Mucosa of stomach (tissue), 1 donor: ENCODE results near the gene MCF2L2.
A peak's percentile ranks its signal among the peaks of the same experiment; 100 is the strongest.
"Not testable (repeated sequence)": the region's sequence is repeated elsewhere in the genome, so short reads cannot be mapped to it uniquely, and the experiment has no call there.

ENCODE experiments used
- H3K27me3 ChIP-seq: one replicate; pipeline ENCODE4 v1.7.0; 2013; ENCODE audit warnings: mild to moderate bottlenecking, low read length; ENCODE audit not compliant: control insufficient read depth, insufficient read depth
- H3K36me3 ChIP-seq: one replicate; pipeline ENCODE4 v1.7.0; 2013; ENCODE audit warnings: low read length; ENCODE audit not compliant: control insufficient read depth, insufficient read depth
- H3K4me1 ChIP-seq: one replicate; pipeline ENCODE4 v1.7.0; 2013; ENCODE audit warnings: mild to moderate bottlenecking, low read length; ENCODE audit not compliant: control insufficient read depth, insufficient read depth
- H3K4me3 ChIP-seq: one replicate; pipeline ENCODE4 v1.7.0; 2013; ENCODE audit warnings: low read length
- H3K9ac ChIP-seq: one replicate; pipeline ENCODE4 v1.7.0; 2013; ENCODE audit warnings: mild to moderate bottlenecking, low read length, moderate library complexity
- H3K9me3 ChIP-seq: one replicate; pipeline ENCODE4 v1.7.0; 2013; ENCODE audit warnings: mild to moderate bottlenecking, low read length, moderate library complexity; ENCODE audit not compliant: control insufficient read depth
- donor health status: Pancreatic carcinoma.

Gene MCF2L2

DNA sequence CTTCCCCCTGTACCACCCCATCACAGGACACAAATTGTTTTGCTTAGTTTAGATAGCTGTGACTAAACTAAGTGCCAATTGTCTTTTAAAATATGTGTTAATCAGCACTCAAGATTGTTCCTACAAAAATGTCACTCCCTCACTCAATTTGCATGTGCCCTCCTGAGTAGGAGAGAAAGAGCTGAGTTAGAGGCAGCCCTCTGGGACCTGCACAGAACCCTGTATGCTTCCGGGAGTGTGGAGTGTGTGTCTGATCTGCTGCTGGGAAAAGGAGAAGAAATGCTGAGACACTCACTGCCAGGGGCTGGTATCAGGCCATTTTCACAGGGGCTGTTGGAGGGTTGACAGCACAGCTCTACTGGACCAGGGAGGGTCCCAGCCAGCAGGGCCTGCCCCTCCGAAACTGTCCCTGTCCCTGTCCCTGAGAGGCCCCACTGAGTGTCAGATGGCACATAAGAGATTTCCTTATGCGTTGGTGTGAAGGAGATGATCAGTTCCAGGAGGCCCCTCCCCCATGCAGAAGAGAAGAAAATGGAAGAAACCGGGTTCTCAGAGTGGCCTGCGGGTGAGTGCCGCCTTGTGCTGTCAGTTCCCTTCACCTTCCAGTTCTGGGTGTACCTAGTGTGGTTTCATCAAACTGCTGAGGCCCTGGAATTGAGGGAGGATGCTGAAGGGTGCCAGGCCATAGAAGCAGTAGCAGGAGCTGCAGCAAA lies 179.3 kb downstream of the MCF2L2 start:
- no peaks in the 10 kb centered on the region for H3K9me3 ChIP-seq
- peaks cover 21% of the 10 kb centered on the region for H3K4me1 ChIP-seq
- no peaks in the 10 kb centered on the region for H3K27me3 ChIP-seq
- no peak overlapping the region for H3K4me3 ChIP-seq
- H3K9ac ChIP-seq: no peak overlapping the region
- H3K36me3 ChIP-seq: no peaks in the 10 kb centered on the region

- H3K4me1 ChIP-seq: peaks cover 16% of the 10 kb centered on the region
- H3K9ac ChIP-seq: no peak overlapping the region
- H3K27me3 ChIP-seq: no peaks in the 10 kb centered on the region
- no peaks in the 10 kb centered on the region for H3K36me3 ChIP-seq
- H3K4me3 ChIP-seq: no peak overlapping the region
- no peaks in the 10 kb centered on the region for H3K9me3 ChIP-seq
Measured at GRCh38 chr3:183247011-183247589, 181.3 kb downstream of the MCF2L2 start.

DNA sequence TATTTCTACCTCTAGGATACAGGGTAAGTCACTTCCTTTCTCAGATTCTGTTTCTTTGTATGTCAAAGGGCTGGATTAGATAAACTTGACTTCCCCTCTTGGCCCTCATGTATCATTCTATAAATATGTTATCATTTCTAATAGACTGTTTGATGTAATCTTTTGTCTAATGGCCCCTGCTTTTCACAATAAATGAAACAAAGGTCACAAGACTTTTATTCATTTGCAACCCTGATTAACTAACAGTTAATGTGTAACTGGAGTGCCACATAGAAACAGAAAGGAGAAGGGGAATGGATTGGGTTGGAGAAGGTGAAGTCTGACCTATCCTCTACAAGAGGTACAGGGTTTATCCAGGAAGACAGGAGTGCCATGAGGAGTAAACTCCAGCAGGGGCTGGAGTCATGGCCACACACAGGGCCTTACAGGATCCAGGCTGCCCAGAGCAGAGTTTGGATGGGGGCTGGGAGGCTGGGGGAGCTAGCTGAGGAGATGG lies 183.4 kb downstream of the MCF2L2 start:
- Histone ChIP-seq H3K36me3 (no peaks in the 10 kb centered on the region), H3K9ac (peak overlapping the region; percentile 26), H3K27me3 (no peaks in the 10 kb centered on the region), H3K9me3 (no peaks in the 10 kb centered on the region), H3K4me3 (no peak overlapping the region), H3K4me1 (peaks cover 16% of the 10 kb centered on the region)

- H3K9ac ChIP-seq: no peak overlapping the region
Measured at GRCh38 chr3:183244219-183244618, 184.2 kb downstream of the MCF2L2 start.

DNA sequence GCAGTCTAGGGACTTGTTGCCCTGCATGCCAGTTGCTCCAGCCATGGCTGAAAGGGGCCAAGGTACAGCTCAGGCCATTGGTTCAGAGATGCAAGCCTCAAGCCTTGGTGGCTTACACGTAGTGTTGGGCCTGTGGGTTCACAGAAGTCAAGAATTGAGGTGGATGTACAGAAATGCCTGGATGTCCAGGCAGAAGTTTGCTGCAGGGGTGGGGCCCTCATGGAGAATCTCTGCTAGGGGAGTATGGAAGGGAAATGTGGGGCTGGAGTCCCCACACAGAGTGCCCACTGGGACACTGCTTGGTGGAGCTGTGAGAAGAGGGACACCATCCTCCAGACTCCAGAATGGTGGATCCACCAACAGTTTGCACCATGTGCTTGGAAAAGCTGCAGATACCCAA lies 186.0 kb downstream of the MCF2L2 start:
- H3K27me3 ChIP-seq: no peaks in the 10 kb centered on the region
- H3K36me3 ChIP-seq: no peaks in the 10 kb centered on the region
- no peak overlapping the region for H3K4me3 ChIP-seq
- H3K9ac ChIP-seq: no peak overlapping the region
- no peaks in the 10 kb centered on the region for H3K9me3 ChIP-seq
- peaks cover 16% of the 10 kb centered on the region for H3K4me1 ChIP-seq

More at GRCh38 chr3:183244219-183244618, 184.2 kb downstream of the MCF2L2 start:
- no peaks in the 10 kb centered on the region for H3K9me3 ChIP-seq
- no peak overlapping the region for H3K4me3 ChIP-seq
- no peaks in the 10 kb centered on the region for H3K27me3 ChIP-seq
- H3K36me3 ChIP-seq: no peaks in the 10 kb centered on the region
- H3K4me1 ChIP-seq: peaks cover 16% of the 10 kb centered on the region

- Histone ChIP-seq H3K9ac (no peak overlapping the region), H3K9me3 (no peaks in the 10 kb centered on the region), H3K27me3 (no peaks in the 10 kb centered on the region), H3K4me3 (no peak overlapping the region), H3K4me1 (peaks cover under 1% of the 10 kb centered on the region), H3K36me3 (no peaks in the 10 kb centered on the region)
Measured at GRCh38 chr3:183239046-183239445, 189.4 kb downstream of the MCF2L2 start.

DNA sequence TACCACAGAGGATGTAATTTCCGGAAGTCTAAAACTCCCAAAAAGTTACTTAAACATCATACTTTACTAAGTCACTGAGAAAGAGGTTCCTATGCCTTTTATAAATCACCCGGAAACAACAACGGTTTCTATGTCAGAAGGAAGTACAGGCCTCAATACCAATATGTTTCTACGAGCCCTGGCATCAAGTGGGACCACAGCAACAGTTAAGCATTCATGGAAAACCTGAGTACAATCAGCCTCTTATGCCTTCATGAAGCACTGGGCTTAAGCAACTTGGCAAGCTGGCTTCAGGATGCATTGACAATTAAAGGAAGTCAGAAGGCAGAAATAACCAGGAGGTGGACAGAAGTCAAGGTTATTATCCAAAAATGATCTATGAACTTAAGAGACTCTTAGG lies 194.5 kb downstream of the MCF2L2 start:
- Histone ChIP-seq H3K36me3 (no peaks in the 10 kb centered on the region), H3K9ac (no peak overlapping the region), H3K27me3 (no peaks in the 10 kb centered on the region), H3K4me1 (no peaks in the 10 kb centered on the region), H3K9me3 (no peaks in the 10 kb centered on the region), H3K4me3 (no peak overlapping the region)

GRCh38 chr3:183230826-183231225 lies 197.6 kb downstream of the MCF2L2 start:
- H3K4me3 ChIP-seq: no peak overlapping the region
- no peaks in the 10 kb centered on the region for H3K36me3 ChIP-seq
- H3K9ac ChIP-seq: no peak overlapping the region
- no peaks in the 10 kb centered on the region for H3K4me1 ChIP-seq
- no peaks in the 10 kb centered on the region for H3K9me3 ChIP-seq
- H3K27me3 ChIP-seq: no peaks in the 10 kb centered on the region

- H3K4me1 ChIP-seq, H3K9ac ChIP-seq, H3K36me3 ChIP-seq, H3K9me3 ChIP-seq, H3K4me3 ChIP-seq, H3K27me3 ChIP-seq: not testable (repeated sequence)
Measured at GRCh38 chr3:183230251-183230650, 198.2 kb downstream of the MCF2L2 start.

GRCh38 chr3:183229178-183229577 lies 199.2 kb downstream of the MCF2L2 start:
- H3K9ac ChIP-seq: no peak overlapping the region
- no peaks in the 10 kb centered on the region for H3K4me1 ChIP-seq
- H3K36me3 ChIP-seq: no peaks in the 10 kb centered on the region
- no peaks in the 10 kb centered on the region for H3K27me3 ChIP-seq
- no peaks in the 10 kb centered on the region for H3K9me3 ChIP-seq
- no peak overlapping the region for H3K4me3 ChIP-seq

DNA sequence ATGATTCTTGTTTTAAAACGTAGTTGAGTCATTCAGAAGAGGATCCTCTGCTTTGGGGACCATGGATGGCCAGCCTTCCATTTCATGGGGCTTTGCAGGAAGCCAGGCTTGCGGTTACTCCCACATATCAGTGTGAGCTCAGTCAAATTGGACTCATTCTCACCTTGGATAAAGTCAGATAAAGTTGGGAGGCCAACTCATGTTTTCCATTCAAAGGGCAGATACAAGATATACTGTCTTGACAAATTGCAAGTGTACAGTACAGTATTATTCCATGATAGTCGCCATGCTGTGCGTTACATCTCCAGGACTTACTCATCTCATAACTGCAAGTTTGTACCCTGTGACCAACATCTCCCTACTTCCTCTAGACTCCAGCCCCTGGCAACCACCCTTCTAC lies 200.8 kb downstream of the MCF2L2 start:
- H3K9me3 ChIP-seq: no peaks in the 10 kb centered on the region
- no peak overlapping the region for H3K4me3 ChIP-seq

DNA sequence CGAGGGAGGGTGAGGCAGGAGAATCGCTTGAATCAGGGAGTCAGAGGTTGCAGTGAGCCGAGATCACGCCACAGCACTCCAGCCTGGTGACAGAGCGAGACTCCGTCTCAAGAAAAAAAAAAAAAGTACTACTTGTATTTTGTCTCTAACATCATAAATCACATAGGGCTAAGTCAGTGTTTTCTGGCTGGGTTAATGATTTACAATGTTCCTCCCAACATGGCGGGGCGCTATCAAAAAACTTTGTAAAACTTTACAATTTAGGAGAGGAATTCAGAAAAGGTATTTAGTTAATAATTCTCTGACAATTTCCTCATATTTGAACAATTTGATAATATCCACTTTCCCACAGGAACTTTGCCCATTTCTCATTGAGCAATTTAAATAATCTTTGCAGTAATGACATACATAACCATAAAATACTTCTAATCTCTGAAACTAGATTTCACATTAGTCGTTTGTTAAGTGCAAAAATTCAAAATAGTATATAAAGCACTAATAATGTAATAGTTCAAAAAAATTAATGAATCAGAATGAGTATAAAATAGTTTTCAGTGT lies 202.0 kb downstream of the MCF2L2 start:
- no peak overlapping the region for H3K9ac ChIP-seq
- H3K4me3 ChIP-seq: no peak overlapping the region
- no peaks in the 10 kb centered on the region for H3K9me3 ChIP-seq
- H3K4me1 ChIP-seq: no peaks in the 10 kb centered on the region
- no peaks in the 10 kb centered on the region for H3K27me3 ChIP-seq
- H3K36me3 ChIP-seq: no peaks in the 10 kb centered on the region

More for the DNA sequence above, 200.8 kb downstream of the MCF2L2 start:
- H3K36me3 ChIP-seq: no peaks in the 10 kb centered on the region
- no peaks in the 10 kb centered on the region for H3K27me3 ChIP-seq
- H3K9ac ChIP-seq: no peak overlapping the region
- no peaks in the 10 kb centered on the region for H3K4me1 ChIP-seq
